NCI-H146 treated with DMSO at 0.1 percent for 48 hours (cell line): ENCODE results near the gene RRN3.
A peak's percentile ranks its signal among the peaks of the same experiment; 100 is the strongest.
"Not testable (repeated sequence)": the region's sequence is repeated elsewhere in the genome, so short reads cannot be mapped to it uniquely, and the experiment has no call there.

Experiments
- DNase-seq: peaks from one replicate; lab custom pipeline; 2025; ENCODE audit not compliant: unreplicated experiment; lab: John Stamatoyannopoulos, UW

RRN3 gene

GRCh38 chr16:15028801-15029698 lies 65.0 kb downstream of the RRN3 start:
- DNase-seq: not testable (repeated sequence)

GRCh38 chr16:15028345-15028715 lies 65.7 kb downstream of the RRN3 start:
- DNase-seq: not testable (repeated sequence)

GRCh38 chr16:15027503-15028344 lies 66.3 kb downstream of the RRN3 start:
- not testable (repeated sequence) for DNase-seq

GRCh38 chr16:15027051-15027450 lies 67.0 kb downstream of the RRN3 start:
- not testable (repeated sequence) for DNase-seq

- not testable (repeated sequence) for DNase-seq
Observed at GRCh38 chr16:15025234-15025951, 68.7 kb downstream of the RRN3 start.

- not testable (repeated sequence) for DNase-seq
Observed at GRCh38 chr16:15024858-15025199, 69.2 kb downstream of the RRN3 start.

- not testable (repeated sequence) for DNase-seq
Observed at GRCh38 chr16:15023381-15024077, 70.5 kb downstream of the RRN3 start.

- DNase-seq: peak; percentile 59
Observed at GRCh38 chr16:15022194-15022593, 71.9 kb downstream of the RRN3 start.

GRCh38 chr16:15021429-15021828 lies 72.6 kb downstream of the RRN3 start:
- DNase-seq: not testable (repeated sequence)

GRCh38 chr16:15016951-15017580 lies 77.0 kb downstream of the RRN3 start:
- DNase-seq: not testable (repeated sequence)

GRCh38 chr16:15016354-15016753 lies 77.7 kb downstream of the RRN3 start:
- DNase-seq: not testable (repeated sequence)

- not testable (repeated sequence) for DNase-seq
Observed at GRCh38 chr16:15015671-15016070, 78.4 kb downstream of the RRN3 start.

GRCh38 chr16:15012941-15013340 lies 81.1 kb downstream of the RRN3 start:
- DNase-seq: not testable (repeated sequence)
